HG02759 (cell line): ENCODE data around the gene BLMH.
"Not testable (repeated sequence)": the region's sequence is repeated elsewhere in the genome, so short reads cannot be mapped to it uniquely, and the experiment has no call there.

ENCODE experiments used
- ATAC-seq: cut with Tn5 transposase; IDR thresholded peaks from one replicate; pipeline ENCODE4 v1.9.1; 2021; ENCODE audit warnings: mild to moderate bottlenecking, moderate library complexity; ENCODE audit not compliant: unreplicated experiment

The BLMH gene

DNA sequence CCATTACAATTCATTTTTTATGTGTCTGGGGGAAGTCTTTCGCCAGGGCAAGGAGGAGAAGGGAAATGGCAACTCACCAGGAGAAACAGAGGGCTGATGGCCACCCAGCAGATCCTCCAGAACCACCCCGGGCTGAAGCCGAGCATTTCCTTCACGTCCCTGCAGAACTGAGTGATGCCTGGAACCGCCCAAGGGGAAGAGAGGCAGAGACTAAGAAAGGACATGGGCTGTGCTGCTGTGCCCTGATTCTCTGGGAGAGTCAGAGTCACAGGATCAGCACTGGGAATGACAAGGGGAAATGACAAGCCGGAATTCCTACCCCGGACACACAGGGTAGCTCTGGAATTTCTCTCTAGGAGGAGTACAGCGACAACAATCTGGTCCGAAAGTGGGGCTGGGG lies 84.1 kb downstream of the BLMH start:
- ATAC-seq: no peak

DNA sequence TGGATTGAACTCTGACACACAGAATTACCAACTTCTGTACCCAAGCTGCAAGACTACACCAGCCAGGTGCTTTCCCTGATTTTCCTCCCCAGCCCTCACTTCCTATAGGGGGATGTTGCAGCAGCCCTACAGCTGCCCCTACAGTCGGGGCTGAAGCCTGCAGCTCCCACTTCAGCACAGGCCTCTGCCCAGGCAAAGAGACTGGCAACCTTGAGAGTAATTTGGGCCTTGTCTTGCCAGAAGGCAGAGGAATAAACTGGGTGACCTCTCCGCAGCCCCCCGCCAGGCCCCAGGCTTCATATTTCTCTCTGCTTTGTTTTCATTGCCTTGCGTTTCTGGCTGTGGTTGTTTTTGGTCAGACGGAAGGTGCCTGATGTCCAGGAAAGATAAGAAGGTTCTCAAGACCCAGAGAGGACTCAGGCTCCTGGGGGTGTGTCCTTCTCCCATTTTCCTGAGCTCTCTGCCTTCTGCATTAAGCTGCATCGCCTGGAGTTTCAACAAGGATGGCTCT lies 88.2 kb downstream of the BLMH start:
- no peak for ATAC-seq

- not testable (repeated sequence) for ATAC-seq
Observed at GRCh38 chr17:30200656-30201055, 91.1 kb downstream of the BLMH start.

DNA sequence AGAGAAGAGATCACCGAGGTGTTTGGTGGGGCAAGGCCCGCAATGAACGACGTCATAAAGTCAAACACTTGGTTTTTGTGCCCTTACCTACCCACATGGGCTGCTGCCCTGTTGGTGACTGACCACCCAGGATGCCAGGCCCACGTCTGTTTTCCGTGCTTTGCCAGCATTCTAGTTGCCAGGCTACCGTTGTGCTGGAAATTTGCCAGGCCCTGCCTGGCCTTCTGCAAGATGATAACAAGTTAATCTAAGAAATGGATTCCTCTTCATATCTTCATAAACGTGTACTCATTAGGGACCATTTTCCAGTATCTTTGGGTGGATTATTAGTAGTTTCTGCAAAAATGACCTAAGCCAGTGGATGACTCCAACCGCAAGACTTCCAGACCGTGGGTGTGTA lies 91.6 kb downstream of the BLMH start:
- ATAC-seq: no peak

GRCh38 chr17:30199600-30199999 lies 92.1 kb downstream of the BLMH start:
- ATAC-seq: no peak
